ENCODE results near the gene C22orf15.

C22orf15 gene

GRCh38 chr22:23790819-23791737, 28.3 kb downstream of the C22orf15 start:
- DNase-seq: no peak

GRCh38 chr22:23791738-23792645, 29.2 kb downstream of the C22orf15 start:
- no peak for DNase-seq

GRCh38 chr22:23793326-23793725, 30.5 kb downstream of the C22orf15 start:
- DNase-seq: no peak

- no peak for DNase-seq
Observed at GRCh38 chr22:23796461-23796860, 33.7 kb downstream of the C22orf15 start.

GRCh38 chr22:23800297-23801237, 37.8 kb downstream of the C22orf15 start:
- DNase-seq: no peak

GRCh38 chr22:23801238-23801821, 38.5 kb downstream of the C22orf15 start:
- DNase-seq: no peak

- DNase-seq: no peak
Observed at GRCh38 chr22:23801886-23802377, 39.1 kb downstream of the C22orf15 start.

GRCh38 chr22:23803001-23803819, 40.4 kb downstream of the C22orf15 start:
- DNase-seq: no peak

GRCh38 chr22:23804781-23805291, 42.0 kb downstream of the C22orf15 start:
- no peak for DNase-seq

- no peak for DNase-seq
Observed at GRCh38 chr22:23806837-23807236, 44.0 kb downstream of the C22orf15 start.

GRCh38 chr22:23812378-23812777, 49.6 kb downstream of the C22orf15 start:
- DNase-seq: no peak

Measured in CD4-positive, alpha-beta T cell treated with Interleukin-6 for 4 hours (primary cell).